Astrocyte (in vitro differentiated cells and primary cell): ENCODE data around the gene LRMDA. TPM values are rescaled to one million over a fixed set of nuclear protein-coding genes. Genes with fewer than 3 reads are reported as not detected.

Experiments
- DNase-seq: peaks from one replicate; pipeline ENCODE4 v3.0.0-alpha.2; 2010; ENCODE audit warnings: low read depth
- FAIRE-seq: peaks from 2 replicates; lab custom pipeline; 2011; peaks lifted over from hg19 to GRCh38; lab: Jason Lieb, UNC
- H2AFZ ChIP-seq: 2 replicates; pipeline ENCODE4 v1.6.0; 2012; ENCODE audit warnings: low read depth, low read length, inconsistent platforms
- H3K27ac ChIP-seq: 2 replicates; pipeline ENCODE4 v1.5.1; 2011; ENCODE audit warnings: low read depth, low read length, inconsistent platforms
- H3K27me3 ChIP-seq: 2 replicates; pipeline ENCODE4 v1.6.0; 2011; ENCODE audit warnings: low read length, inconsistent platforms; ENCODE audit not compliant: insufficient read depth
- H3K36me3 ChIP-seq: 2 replicates; pipeline ENCODE4 v1.5.1; 2011; ENCODE audit warnings: low read length, inconsistent platforms; ENCODE audit not compliant: insufficient read depth
- H3K4me1 ChIP-seq: 2 replicates; pipeline ENCODE4 v1.5.1; 2011; ENCODE audit warnings: low read length, inconsistent platforms; ENCODE audit not compliant: insufficient read depth
- H3K4me2 ChIP-seq: 2 replicates; pipeline ENCODE4 v1.6.0; 2012; ENCODE audit warnings: low read length, inconsistent platforms
- H3K4me3 ChIP-seq: 2 replicates; pipeline ENCODE4 v1.5.1; 2011; ENCODE audit warnings: low read depth, mild to moderate bottlenecking, low read length, inconsistent platforms; ENCODE audit not compliant: insufficient read depth
- H3K79me2 ChIP-seq: 2 replicates; pipeline ENCODE4 v1.6.0; 2012; ENCODE audit warnings: mild to moderate bottlenecking, low read length, inconsistent platforms; ENCODE audit not compliant: insufficient read depth
- H3K9ac ChIP-seq: 2 replicates; pipeline ENCODE4 v1.6.0; 2012; ENCODE audit warnings: mild to moderate bottlenecking, low read length, inconsistent platforms
- H3K9me3 ChIP-seq: 2 replicates; pipeline ENCODE4 v1.5.1; 2012; ENCODE audit warnings: low read depth, mild to moderate bottlenecking, low read length, inconsistent platforms; ENCODE audit not compliant: insufficient read depth
- H4K20me1 ChIP-seq: 2 replicates; pipeline ENCODE4 v1.6.0; 2012; ENCODE audit warnings: low read length, inconsistent platforms; ENCODE audit not compliant: insufficient read depth
- H3K27ac Mint-ChIP-seq: one replicate; pipeline ENCODE4 v1.8.0; 2021; ENCODE audit warnings: mild to moderate bottlenecking, mixed read lengths; ENCODE audit not compliant: unreplicated experiment
- H3K27me3 Mint-ChIP-seq: one replicate; pipeline ENCODE4 v1.8.0; 2021; ENCODE audit warnings: low read depth, mixed read lengths; ENCODE audit not compliant: unreplicated experiment
- H3K36me3 Mint-ChIP-seq: one replicate; pipeline ENCODE4 v1.8.0; 2021; ENCODE audit warnings: low read depth, mixed read lengths; ENCODE audit not compliant: unreplicated experiment
- H3K4me1 Mint-ChIP-seq: one replicate; pipeline ENCODE4 v1.8.0; 2021; ENCODE audit warnings: low read depth, mixed read lengths; ENCODE audit not compliant: unreplicated experiment
- H3K4me3 Mint-ChIP-seq: one replicate; pipeline ENCODE4 v1.8.0; 2021; ENCODE audit warnings: mild to moderate bottlenecking, moderate library complexity, mixed read lengths; ENCODE audit not compliant: unreplicated experiment
- H3K9me3 Mint-ChIP-seq: one replicate; pipeline ENCODE4 v1.8.0; 2021; ENCODE audit warnings: mild to moderate bottlenecking, mixed read lengths; ENCODE audit not compliant: unreplicated experiment
- EZH2 ChIP-seq: IDR thresholded peaks from 2 replicates; pipeline ENCODE4 v1.6.1; 2012; ENCODE audit warnings: mild to moderate bottlenecking, low read length, inconsistent platforms; ENCODE audit not compliant: insufficient read depth
- total RNA-seq: library from RNA; stranded (reverse); gene quantifications from 2 replicates; pipeline ENCODE4 v1.2.1, GENCODE V29; 2021
- TF ChIP-seq, protein P1 (sequence below): IDR thresholded peaks from 2 replicates; pipeline ENCODE4 v1.5.1; 2011; ENCODE audit warnings: low read depth, mild to moderate bottlenecking, inconsistent platforms, low read length, moderate library complexity; ENCODE audit not compliant: insufficient read depth

The LRMDA gene
- total RNA-seq, 1 donor from 2014 or later, result 2.7 TPM

DNA sequence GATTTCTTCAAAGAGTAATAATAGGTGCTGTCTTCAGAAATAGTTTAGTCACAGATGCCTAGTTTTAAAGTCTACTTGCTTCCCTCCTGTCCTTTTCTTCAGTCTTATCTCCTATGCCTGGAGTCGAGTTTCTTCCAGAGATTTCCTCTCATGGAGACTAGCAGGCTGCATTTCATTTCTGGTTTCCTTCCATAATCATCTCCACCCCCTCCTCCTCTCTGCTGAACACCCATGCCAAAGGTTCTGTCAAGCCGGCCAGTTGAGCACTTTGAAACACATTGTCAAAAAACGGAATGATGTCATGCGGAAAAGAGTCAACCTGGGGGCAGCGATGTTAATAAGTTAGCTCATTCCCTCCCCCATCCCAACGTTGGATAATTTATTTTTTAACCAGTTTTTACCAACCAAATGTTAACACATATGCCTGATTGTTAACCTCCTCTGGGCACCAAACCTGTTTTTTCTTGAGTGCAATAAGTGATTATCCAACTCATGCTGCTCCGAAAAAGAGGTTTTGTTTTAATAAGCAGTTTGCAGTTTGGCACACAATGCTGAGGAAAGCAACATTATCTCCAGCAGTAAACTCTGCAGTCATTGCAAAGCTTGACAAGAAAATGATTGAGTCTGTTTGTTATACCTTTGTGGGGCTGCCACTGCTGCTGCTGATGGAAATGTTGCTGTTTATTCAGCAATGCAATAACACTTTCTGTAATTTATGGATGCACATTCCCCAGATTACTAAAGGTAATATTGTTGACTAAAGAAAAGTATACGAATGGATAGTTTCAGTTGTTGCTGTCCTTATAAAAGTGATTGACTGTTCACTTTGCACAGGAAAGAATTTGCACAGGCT lies 161.6 kb downstream of the LRMDA start:
- H3K9me3 Mint-ChIP-seq, result peaks cover 1% of the 10 kb centered on the region
- Histone ChIP-seq H3K9me3 (no peaks in the 10 kb centered on the region), H3K27ac (no peak overlapping the region), H3K79me2 (no peaks in the 10 kb centered on the region), H3K4me1 (no peaks in the 10 kb centered on the region), H3K36me3 (no peaks in the 10 kb centered on the region), H3K4me3 (no peak overlapping the region), H2AFZ (no peak overlapping the region), H4K20me1 (no peaks in the 10 kb centered on the region), H3K9ac (no peak overlapping the region), H3K4me2 (no peak overlapping the region), H3K27me3 (peaks cover 17% of the 10 kb centered on the region)
- peaks cover 14% of the 10 kb centered on the region for H3K27me3 Mint-ChIP-seq
- H3K4me3 Mint-ChIP-seq, result no peak overlapping the region
- no peak for DNase-seq
- H3K36me3 Mint-ChIP-seq, result no peaks in the 10 kb centered on the region
- no peaks in the 10 kb centered on the region for H3K4me1 Mint-ChIP-seq
- no peak overlapping the region for H3K27ac Mint-ChIP-seq
- FAIRE-seq, result no peak
- TF ChIP-seq, protein P1, sequence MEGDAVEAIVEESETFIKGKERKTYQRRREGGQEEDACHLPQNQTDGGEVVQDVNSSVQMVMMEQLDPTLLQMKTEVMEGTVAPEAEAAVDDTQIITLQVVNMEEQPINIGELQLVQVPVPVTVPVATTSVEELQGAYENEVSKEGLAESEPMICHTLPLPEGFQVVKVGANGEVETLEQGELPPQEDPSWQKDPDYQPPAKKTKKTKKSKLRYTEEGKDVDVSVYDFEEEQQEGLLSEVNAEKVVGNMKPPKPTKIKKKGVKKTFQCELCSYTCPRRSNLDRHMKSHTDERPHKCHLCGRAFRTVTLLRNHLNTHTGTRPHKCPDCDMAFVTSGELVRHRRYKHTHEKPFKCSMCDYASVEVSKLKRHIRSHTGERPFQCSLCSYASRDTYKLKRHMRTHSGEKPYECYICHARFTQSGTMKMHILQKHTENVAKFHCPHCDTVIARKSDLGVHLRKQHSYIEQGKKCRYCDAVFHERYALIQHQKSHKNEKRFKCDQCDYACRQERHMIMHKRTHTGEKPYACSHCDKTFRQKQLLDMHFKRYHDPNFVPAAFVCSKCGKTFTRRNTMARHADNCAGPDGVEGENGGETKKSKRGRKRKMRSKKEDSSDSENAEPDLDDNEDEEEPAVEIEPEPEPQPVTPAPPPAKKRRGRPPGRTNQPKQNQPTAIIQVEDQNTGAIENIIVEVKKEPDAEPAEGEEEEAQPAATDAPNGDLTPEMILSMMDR, result no peak
- no peak for TF ChIP-seq EZH2

DNA sequence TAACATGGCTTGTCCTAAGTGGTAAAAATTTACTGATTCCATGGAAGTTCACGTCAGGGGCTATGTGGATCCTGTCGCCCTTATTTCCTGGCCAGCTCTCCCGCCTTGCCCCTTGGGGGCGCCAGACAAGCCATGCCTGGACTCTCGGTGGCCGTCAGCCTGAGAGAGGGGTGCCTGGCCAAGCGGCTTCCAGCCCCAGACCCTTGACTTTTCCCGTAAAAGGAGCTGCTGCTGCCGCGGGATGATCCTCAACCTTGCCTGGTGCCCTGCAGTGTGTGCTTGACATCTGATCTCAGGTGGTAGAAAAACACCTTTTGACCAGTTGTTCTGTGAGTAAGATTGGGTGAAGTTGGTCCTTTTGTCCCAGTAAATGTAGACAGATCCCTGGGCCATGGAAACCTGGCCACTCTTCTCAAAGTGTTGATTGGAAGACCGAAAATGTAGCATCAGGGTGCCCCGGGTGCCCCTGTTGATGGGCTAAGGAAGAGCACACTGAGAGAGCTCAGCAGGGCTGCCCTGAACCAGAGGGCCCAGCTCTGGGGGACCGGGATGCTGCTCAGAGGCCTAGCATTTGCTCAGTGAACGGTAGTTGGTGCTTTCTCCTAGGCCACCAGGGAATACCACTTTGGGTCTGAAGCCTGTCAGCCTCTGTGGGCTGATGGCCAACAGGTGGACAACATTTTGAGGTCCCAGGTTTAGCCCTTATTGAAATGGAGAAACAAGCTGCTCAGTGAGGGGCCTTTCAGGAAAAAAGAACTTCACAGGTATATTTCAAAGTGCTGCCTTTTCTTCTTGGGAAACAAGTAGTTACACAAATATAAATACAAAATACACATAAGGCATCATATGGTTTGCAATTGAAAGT lies 162.5 kb downstream of the LRMDA start:
- H3K36me3 Mint-ChIP-seq, result no peaks in the 10 kb centered on the region

More for the DNA sequence above, 162.5 kb downstream of the LRMDA start:
- Histone ChIP-seq H3K4me3 (no peak overlapping the region), H3K4me1 (no peaks in the 10 kb centered on the region), H3K27ac (no peak overlapping the region), H3K9me3 (no peaks in the 10 kb centered on the region), H3K27me3 (peaks cover 18% of the 10 kb centered on the region), H2AFZ (no peak overlapping the region), H3K36me3 (no peaks in the 10 kb centered on the region), H4K20me1 (no peaks in the 10 kb centered on the region), H3K79me2 (no peaks in the 10 kb centered on the region), H3K4me2 (no peak overlapping the region), H3K9ac (no peak overlapping the region)
- H3K27ac Mint-ChIP-seq, result no peak overlapping the region
- H3K4me1 Mint-ChIP-seq, result no peaks in the 10 kb centered on the region
- peaks cover 22% of the 10 kb centered on the region for H3K27me3 Mint-ChIP-seq
- no peak overlapping the region for H3K4me3 Mint-ChIP-seq
- DNase-seq (no peak), FAIRE-seq (no peak)
- TF ChIP-seq, protein P1, result no peak
- no peak for TF ChIP-seq EZH2
- peaks cover 1% of the 10 kb centered on the region for H3K9me3 Mint-ChIP-seq
